ENCODE measurements around the gene SPOCK2. TPM values are rescaled to one million over a fixed set of nuclear protein-coding genes. Genes with fewer than 3 reads are reported as not detected.

SPOCK2 gene
- total and polyA plus RNA-seq, 2 donors (not counting 3 experiments of a cell fraction or from before 2014, with no cell fraction given) = 0.40 to 1.1 TPM

DNA sequence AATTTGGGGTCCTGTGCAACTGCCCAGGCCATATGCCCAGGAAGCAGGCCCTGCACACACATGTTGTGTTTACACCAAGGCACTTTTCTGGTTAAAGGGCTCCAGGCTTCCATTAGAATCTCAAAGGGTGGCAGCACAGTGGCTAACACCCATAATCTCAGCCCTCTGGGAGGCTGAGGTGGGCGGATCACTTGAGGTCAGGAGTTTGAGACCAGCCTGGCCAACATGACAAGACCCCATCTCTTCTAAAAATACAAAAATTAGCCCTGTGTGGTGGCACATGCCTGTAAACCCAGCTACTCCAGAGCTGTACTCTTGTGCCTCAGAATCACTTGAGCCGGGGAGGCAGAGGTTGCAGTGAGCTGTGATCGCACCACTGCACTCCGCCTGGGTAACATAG lies 53.6 kb downstream of the SPOCK2 start:
- BruUV-seq (replicated peaks) = no TSS peak
- intact Hi-C loops (cut with micrococcal nuclease) (no loop called here), dilution Hi-C loops (cut with MboI; ENCODE audit: extremely low pct_ligation_motif_present, low sequenced_read_pairs) (no loop called here)
- H3K4me1 ChIP-seq (ENCODE audit: control insufficient read depth, extremely low read depth, insufficient read depth, low read length) = no peaks in the 10 kb centered on the region
- H3K79me2 ChIP-seq (ENCODE audit: control insufficient read depth, insufficient read depth, low read length) = no peaks in the 10 kb centered on the region
- DNase-seq (ENCODE audit: low read depth, low spot score) (no peak), FAIRE-seq (no peak)
- no peaks in the 10 kb centered on the region for H3K9me1 ChIP-seq (replicated peaks; ENCODE audit: control insufficient read depth, extremely low read depth, insufficient read depth, low read length)
- H3K36me3 ChIP-seq (ENCODE audit: control insufficient read depth in 2 of 2, extremely low read depth in 1 of 2, insufficient read depth in 2 of 2, low read length in 2 of 2) = no peaks in the 10 kb centered on the region
- no peaks in the 10 kb centered on the region for H3K9me3 ChIP-seq (replicated peaks; ENCODE audit: control insufficient read depth, insufficient read depth, low read length)
- no peak overlapping the region for H3K9ac ChIP-seq (replicated peaks; ENCODE audit: extremely low read depth, insufficient read depth, low read length)
- TF ChIP-seq JUN (IDR thresholded peaks at IDR 0.05; ENCODE audit: borderline replicate concordance, insufficient read depth, insufficient read length, low read depth) (no peak), MYC (IDR thresholded peaks at IDR 0.05; ENCODE audit: low read depth, low read length) (no peak)
- peaks cover 2 to 3% of the 10 kb centered on the region in 2 experiments for H3K27me3 ChIP-seq (ENCODE audit: control insufficient read depth in 2 of 2, insufficient read depth in 2 of 2, low read length in 2 of 2)
- no peak overlapping the region for H3K4me3 ChIP-seq (replicated peaks in 1 of 3; ENCODE audit: insufficient read depth in 1 of 3, low read depth in 1 of 3, low read length in 3 of 3)
- no peak overlapping the region for H3K4me2 ChIP-seq (ENCODE audit: insufficient read depth, low read length)
- ChIA-PET POLR2A (no interaction called here), CTCF (interaction anchor here (0.6 to 1.2 kb wide), 3 partner anchors 14 to 139 kb away, joined by 3 to 8 read pairs (median 4); no protein-coding TSS in a partner anchor)
- no peak overlapping the region for H3K27ac ChIP-seq (ENCODE audit: insufficient read depth, low read depth, low read length)
- no peaks in the 10 kb centered on the region for H4K20me1 ChIP-seq (replicated peaks; ENCODE audit: control insufficient read depth, extremely low read depth, insufficient read depth, low read length)
- no peak overlapping the region for H2AFZ ChIP-seq (ENCODE audit: low read depth, low read length)

DNA sequence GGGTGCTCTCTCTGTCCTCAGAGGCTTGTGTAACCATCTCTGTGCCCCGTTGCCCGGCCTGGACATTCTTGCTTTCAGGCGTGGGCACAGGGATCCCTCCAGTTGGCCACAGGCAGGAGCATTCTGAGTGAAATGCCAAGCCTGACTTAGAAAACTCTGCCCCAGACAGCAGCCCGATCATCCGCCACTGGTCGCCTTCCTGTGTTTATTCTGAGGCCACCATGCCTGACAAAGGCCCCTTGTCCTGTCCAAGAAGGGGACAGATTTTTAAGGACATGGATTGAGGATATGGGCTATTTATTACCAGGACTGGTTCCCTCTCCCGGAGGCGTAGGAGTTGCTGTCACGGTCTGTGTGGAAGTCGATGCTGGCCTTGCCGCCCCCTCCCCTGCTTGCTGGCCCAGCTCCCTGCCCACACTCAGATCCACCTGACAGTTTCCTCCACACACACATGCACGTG lies 54.3 kb downstream of the SPOCK2 start:
- ChIA-PET POLR2A (no interaction called here), CTCF (interaction anchor here (2.8 to 4.3 kb wide), 2 partner anchors 15 to 138 kb away, joined by 8 to 29 read pairs; no protein-coding TSS in a partner anchor)
- TF ChIP-seq FOS (IDR thresholded peaks at IDR 0.05; ENCODE audit: borderline replicate concordance, insufficient read depth, low read length) (no peak), EZH2 (IDR thresholded peaks at IDR 0.05; ENCODE audit: borderline replicate concordance, low read depth, low read length, severe bottlenecking) (no peak), POLR2A (IDR thresholded peaks at IDR 0.05; ENCODE audit: low read depth, low read length) (no peak), MYC (IDR thresholded peaks at IDR 0.05; ENCODE audit: low read depth, low read length) (no peak), POLR2AphosphoS5 (IDR thresholded peaks at IDR 0.05; ENCODE audit: insufficient read depth, low read depth, low read length) (no peak), JUN (IDR thresholded peaks at IDR 0.05; ENCODE audit: borderline replicate concordance, insufficient read depth, insufficient read length, low read depth) (no peak), GATA2 (IDR thresholded peaks at IDR 0.05; ENCODE audit: insufficient read depth, insufficient read length, low read depth, low read length) (no peak)
- TF ChIP-seq, protein P1, sequence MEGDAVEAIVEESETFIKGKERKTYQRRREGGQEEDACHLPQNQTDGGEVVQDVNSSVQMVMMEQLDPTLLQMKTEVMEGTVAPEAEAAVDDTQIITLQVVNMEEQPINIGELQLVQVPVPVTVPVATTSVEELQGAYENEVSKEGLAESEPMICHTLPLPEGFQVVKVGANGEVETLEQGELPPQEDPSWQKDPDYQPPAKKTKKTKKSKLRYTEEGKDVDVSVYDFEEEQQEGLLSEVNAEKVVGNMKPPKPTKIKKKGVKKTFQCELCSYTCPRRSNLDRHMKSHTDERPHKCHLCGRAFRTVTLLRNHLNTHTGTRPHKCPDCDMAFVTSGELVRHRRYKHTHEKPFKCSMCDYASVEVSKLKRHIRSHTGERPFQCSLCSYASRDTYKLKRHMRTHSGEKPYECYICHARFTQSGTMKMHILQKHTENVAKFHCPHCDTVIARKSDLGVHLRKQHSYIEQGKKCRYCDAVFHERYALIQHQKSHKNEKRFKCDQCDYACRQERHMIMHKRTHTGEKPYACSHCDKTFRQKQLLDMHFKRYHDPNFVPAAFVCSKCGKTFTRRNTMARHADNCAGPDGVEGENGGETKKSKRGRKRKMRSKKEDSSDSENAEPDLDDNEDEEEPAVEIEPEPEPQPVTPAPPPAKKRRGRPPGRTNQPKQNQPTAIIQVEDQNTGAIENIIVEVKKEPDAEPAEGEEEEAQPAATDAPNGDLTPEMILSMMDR (IDR thresholded peaks at IDR 0.05; ENCODE audit: extremely low read depth in 1 of 2, insufficient read depth in 1 of 2, low read depth in 1 of 2, low read length in 2 of 2) = no peak
- TF ChIP-seq, protein P2, sequence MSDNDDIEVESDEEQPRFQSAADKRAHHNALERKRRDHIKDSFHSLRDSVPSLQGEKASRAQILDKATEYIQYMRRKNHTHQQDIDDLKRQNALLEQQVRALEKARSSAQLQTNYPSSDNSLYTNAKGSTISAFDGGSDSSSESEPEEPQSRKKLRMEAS (IDR thresholded peaks at IDR 0.05; ENCODE audit: insufficient read depth, insufficient read length) = no peak
- FAIRE-seq (no peak), DNase-seq (ENCODE audit: low read depth, low spot score) (no peak)
- Histone ChIP-seq H3K79me2 (ENCODE audit: control insufficient read depth, insufficient read depth, low read length) (no peaks in the 10 kb centered on the region), H3K9me1 (replicated peaks; ENCODE audit: control insufficient read depth, extremely low read depth, insufficient read depth, low read length) (no peaks in the 10 kb centered on the region), H3K4me1 (ENCODE audit: control insufficient read depth, extremely low read depth, insufficient read depth, low read length) (no peaks in the 10 kb centered on the region), H3K4me2 (ENCODE audit: insufficient read depth, low read length) (no peak overlapping the region), H3K36me3 (ENCODE audit: control insufficient read depth in 2 of 2, extremely low read depth in 1 of 2, insufficient read depth in 2 of 2, low read length in 2 of 2) (no peaks in the 10 kb centered on the region), H3K9ac (replicated peaks; ENCODE audit: extremely low read depth, insufficient read depth, low read length) (no peak overlapping the region), H3K27me3 (ENCODE audit: control insufficient read depth in 2 of 2, insufficient read depth in 2 of 2, low read length in 2 of 2) (peaks cover 2 to 3% of the 10 kb centered on the region in 2 experiments), H2AFZ (ENCODE audit: low read depth, low read length) (no peak overlapping the region), H3K4me3 (replicated peaks in 1 of 3; ENCODE audit: insufficient read depth in 1 of 3, low read depth in 1 of 3, low read length in 3 of 3) (no peak overlapping the region), H4K20me1 (replicated peaks; ENCODE audit: control insufficient read depth, extremely low read depth, insufficient read depth, low read length) (no peaks in the 10 kb centered on the region), H3K9me3 (replicated peaks; ENCODE audit: control insufficient read depth, insufficient read depth, low read length) (no peaks in the 10 kb centered on the region), H3K27ac (ENCODE audit: insufficient read depth, low read depth, low read length) (no peak overlapping the region)
- no TSS peak for BruUV-seq (replicated peaks)
- dilution Hi-C loops (cut with MboI; ENCODE audit: extremely low pct_ligation_motif_present, low sequenced_read_pairs) (no loop called here), intact Hi-C loops (cut with micrococcal nuclease) (no loop called here)
